Endometrium (tissue), 2 donors: ENCODE data around the gene C10orf71.

ENCODE experiments used
- FAIRE-seq: peaks from 2 replicates; lab custom pipeline; 2012; peaks lifted over from hg19 to GRCh38; lab: Jason Lieb, UNC
- donor health status: control.
- donor health status: control.

C10orf71 gene

GRCh38 chr10:49319206-49319605, 20.2 kb downstream of the C10orf71 start:
- FAIRE-seq = no peak

DNA sequence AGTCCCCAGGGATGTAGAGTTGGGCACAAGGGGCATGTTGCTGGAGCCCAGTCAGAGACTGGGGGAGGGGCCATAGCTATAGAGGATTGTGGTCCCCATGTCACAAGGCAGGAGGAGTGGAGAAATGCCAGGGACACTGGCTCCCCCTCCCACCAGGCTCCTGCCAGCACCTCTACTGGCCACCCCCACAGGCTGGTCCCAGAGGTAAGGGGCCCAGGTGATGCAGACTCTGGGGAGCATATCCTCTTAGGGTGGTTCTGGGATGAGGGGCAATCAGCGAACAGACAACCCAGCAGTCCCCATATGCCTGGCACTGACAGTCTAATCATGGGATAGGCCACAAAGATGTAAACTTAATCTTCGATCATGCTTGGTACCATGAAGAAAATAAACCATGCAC, 21.2 kb downstream of the C10orf71 start:
- no peak for FAIRE-seq

GRCh38 chr10:49321021-49321420, 22.1 kb downstream of the C10orf71 start:
- no peak for FAIRE-seq

DNA sequence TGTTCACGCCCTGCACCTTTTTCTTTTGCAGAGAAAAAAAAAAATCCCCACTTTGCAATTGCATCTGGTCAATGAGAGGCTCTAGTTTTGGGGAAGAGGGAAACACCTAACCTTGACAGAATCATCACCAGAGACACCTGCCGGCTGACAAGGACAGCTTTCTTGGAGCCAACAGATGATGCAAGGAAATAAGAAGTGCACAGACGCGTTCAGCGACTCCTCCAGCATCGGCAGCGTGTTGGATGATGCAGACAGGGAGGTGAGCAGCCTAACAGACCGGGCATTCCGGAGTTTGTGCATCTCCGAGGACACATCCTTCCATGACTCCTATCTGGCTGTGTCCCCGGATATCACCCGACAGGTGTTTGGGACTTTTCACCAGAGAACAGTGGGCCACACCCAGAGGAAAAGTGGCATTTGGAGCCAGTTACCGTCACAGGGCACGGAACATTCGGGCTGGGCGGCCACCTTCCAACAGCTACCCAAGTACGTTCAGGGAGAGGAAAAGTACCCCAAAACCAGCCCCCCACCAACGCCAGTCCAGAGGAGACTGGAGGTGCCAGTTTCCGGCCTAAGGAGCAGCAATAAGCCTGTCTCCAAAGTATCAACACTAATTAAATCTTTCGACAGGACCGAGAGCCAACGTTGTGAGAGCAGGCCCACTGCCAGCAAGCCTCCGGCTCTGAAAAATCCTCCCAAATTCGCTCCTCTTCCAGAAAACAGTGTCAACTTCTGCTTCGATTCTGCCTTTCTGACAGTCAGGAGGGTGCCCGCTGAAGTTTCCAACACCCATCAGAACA, 23.6 kb downstream of the C10orf71 start:
- FAIRE-seq = no peak

DNA sequence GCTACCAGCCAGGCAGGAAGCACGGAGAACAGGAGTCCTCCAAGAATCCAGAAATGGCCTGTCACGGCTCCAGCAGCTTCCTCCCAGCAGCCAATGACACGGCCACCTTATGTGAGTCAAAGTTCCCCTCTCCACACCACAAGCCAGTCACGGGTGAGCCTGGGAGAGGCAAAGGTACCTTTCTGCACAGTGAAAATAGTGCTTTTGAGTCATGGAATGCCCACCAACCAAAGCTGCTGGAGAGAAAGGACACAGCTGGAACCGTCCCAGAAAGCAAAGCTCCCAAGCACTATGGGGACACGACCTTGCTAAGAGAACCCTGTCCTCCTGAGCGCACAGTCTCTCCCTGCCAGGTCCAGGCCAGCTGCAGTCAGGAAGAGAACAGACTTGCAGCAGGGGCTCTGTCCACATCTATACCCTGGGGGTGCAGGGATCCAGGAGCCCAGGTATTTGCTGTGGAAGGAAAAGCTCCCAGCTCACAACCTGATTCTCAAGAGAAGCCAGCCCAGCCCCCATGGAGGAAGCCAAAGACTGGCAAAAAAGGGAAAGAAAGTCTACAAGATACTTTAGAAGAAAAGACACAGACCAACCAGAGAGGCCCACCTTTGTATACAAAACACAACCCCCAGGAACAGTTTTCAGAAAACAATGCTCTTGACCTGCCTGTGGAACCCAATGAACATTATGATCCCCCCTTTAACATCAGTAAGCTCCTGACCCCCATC, 24.4 kb downstream of the C10orf71 start:
- FAIRE-seq = no peak

- no peak for FAIRE-seq
These were observed 24.9 kb downstream of the C10orf71 start for GRCh38 chr10:49323896-49324270.

- FAIRE-seq = no peak
These were observed 25.7 kb downstream of the C10orf71 start for GRCh38 chr10:49324711-49325110.

DNA sequence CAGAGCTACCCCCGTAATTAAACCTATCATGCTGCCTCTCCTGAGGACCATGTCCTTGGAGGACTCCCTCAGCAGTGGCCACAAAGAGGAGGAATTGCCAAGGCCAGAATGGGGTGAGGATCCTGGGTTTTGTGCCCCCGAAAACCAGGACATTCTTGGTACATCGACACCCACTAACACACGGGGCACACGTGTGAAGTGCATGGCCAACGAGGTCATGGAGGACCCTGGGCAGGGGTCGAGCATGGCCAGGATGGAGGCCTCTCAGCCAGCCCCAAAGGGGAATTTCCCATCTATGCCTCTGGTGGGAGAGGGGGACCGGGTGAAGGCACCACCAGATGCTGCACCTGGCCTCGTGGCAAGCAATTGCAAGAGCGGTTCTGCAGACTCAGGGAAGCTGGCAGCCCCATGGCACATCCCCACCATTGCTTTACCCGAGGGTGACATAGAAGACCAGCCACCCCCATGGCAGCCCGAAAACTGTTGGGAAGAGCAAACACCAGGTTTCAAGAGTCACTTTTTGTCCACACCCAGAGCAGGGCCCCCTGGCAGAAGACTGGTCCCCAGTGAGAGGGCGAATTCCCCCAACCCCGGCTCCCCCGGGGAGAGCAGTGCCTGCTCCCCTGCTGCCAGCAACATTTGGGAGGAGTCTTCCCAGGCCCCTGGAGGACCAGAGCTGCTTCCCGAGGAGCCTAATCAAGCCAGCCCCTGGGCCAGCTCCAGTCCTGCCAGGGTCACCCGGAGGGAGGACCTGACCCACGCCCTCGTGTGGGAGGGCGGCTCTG, 26.4 kb downstream of the C10orf71 start:
- no peak for FAIRE-seq

GRCh38 chr10:49325916-49326783, 27.2 kb downstream of the C10orf71 start:
- no peak for FAIRE-seq

- no peak for FAIRE-seq
These were observed 28.3 kb downstream of the C10orf71 start for GRCh38 chr10:49327036-49327813.

DNA sequence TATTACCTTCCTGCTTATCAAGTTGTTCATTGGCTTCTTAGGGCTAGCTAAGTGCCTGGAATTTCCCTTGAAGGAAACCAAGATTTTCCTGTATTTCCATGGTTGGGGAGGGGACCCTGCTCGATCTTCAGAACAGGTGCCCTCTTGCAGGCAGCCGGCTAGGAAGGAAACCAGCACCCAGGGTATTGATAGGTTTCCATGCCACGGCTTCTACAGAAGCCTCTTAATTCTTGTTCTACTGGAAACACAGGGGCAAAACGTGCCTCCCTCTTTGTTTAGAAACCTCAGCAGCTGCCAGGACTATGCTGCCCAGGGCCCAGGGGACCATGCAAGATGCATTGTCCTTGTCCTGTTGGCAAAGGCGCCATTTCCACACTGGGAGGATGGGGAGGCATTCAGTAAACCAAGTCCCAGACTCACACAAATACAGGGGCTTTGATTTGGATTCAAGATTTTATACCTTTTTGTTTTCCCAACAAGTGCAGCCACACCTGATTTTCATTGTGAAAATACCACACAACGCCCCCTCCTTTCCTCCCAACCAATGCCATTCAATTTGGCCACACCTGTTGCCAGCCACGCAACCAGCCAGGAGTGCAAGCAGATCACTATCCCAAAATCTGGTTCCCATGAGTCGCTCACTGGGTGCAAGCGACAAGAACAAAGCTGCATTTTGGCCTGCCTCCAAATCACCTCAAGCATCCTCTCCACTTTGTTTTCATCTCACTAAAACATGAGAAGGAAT, 29.6 kb downstream of the C10orf71 start:
- no peak for FAIRE-seq

DNA sequence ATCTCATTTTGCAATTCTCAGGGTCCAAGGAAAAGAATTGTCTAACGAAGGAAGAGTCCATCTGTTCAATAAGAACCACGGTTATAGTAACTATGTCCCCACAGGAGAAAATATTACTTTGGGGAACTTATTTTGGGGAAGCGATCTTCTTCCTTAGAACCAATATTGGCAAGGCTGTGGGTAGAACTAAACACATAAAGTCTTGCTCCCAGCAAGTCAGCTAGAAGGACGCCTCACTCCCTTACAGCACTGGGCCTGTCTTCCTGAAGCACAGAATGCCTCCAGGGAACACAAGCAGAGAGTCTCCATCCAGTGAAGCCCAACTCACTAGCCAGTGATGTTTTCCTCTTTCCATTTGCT, 30.2 kb downstream of the C10orf71 start:
- no peak for FAIRE-seq

DNA sequence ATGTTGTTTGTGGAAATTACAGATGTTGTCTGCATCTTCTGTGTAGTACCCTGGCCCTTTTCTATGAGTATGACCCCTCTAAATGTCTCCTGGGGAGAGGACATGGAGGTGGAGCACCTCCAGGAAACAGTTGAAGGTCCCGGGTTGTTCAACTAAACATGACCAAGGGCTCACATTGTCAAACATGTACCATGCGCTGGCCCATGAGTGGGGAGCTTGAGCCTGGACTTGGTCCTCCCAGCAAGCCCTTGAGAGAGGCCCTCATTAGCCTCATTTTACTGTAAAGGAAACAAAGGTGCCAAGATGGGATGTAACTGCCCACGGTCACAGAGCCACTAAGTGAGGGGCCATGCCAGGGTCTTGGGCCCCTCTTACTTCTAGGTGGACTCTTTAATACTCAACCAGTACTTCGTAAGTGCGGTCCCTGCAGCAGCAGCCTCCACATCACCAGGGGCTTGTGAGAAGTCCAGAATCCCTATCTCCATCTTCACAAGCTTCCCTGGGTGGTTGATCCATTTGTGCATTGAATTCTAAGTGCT, 31.2 kb downstream of the C10orf71 start:
- FAIRE-seq = no peak

DNA sequence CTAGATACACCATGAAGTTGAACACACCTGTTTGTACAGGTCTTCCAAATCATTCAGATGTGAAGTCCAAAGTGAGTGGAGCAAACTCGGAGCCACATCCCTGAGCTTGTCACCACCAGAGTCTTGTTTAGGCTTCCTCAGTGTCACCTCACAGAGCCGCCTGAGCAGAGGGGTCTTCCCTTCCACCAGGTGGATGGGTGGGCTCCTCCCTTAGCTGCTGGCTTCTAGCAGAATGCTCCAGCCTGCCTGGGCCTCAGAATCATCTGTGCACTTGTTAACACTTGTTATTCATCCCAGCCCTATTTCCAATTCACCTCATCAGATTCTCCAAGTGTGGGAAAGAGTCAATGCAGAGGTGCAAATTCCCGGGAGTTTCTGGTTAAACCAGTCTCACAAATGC, 32.5 kb downstream of the C10orf71 start:
- no peak for FAIRE-seq

GRCh38 chr10:49332333-49332732, 33.4 kb downstream of the C10orf71 start:
- FAIRE-seq = no peak

DNA sequence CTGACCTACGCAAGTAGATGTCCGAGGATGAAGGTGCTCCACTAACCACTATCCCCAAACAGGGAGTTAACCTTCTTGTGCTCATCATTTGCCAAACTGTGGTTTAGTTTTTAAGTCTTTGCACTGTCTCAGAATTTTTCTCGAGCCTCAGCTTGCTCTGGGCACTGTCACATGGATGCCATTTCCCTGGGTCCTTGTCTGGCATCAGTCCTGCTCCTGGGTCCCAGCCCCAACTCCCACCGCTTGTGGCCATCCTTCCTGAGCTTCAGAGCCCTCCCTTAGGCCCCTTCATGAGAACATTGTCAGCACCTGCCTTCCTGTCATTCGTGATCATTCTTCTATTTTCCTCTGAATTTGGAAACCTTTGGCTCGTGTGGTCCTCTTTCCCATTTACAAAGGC, 33.8 kb downstream of the C10orf71 start:
- no peak for FAIRE-seq

GRCh38 chr10:49333192-49333591, 34.2 kb downstream of the C10orf71 start:
- FAIRE-seq = no peak

DNA sequence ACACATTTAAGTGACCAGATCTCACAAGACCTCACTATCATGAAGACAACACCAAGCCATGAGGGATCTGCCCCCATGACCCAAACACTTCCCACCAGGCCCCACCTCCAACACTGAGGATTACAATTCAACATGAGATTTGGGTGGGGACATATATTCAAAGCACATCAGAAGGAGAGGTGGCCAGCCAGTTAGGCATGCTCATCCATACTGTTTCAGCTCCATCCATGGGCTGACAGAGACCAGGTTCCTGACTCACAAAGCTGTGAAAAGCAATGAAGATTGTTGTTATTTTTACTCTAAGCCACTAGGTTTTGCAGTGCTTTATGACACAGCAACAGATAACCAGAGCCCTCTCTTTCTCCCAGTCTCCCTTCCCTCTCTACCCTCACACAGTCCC, 36.0 kb downstream of the C10orf71 start:
- FAIRE-seq = no peak

- FAIRE-seq = no peak
These were observed 36.5 kb downstream of the C10orf71 start for GRCh38 chr10:49335364-49335972.

DNA sequence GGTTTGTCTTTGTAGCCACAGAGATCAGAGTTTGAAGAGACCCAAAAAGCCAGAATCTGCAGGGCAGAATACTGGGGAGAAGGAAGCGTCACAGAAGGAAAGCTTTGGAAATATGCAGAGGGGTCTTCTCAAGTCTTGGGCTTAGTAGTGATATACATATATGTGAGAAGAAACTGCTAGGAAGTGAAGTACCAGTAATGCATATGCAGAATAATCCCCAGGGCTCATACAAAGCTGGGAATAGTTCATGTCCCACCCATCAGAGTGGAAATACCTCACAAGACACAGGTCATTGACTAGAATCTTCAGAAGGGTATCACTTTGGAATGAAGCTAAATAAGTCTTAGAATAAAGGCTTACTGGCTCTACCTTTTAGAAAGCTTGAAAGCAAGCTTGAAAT, 39.6 kb downstream of the C10orf71 start:
- no peak for FAIRE-seq
